Panc1 (cell line): ENCODE results near the gene NFKB1. TPM values are rescaled to one million over a fixed set of nuclear protein-coding genes. Genes with fewer than 3 reads are reported as not detected.

Experiments
- ATAC-seq: fragments of 200-7000 bp; cut with Tn5 transposase; 2 replicates; pipeline ENCODE4 v1.9.1; 2020; ENCODE audit warnings: mild to moderate bottlenecking, moderate library complexity
- BruUV-seq: library from RNA; stranded (reverse); fragments of 400-500 nt; replicated peaks from 2 replicates; lab custom pipeline; 2021; lab: Mats Ljungman, UMichigan
- CTCF ChIA-PET: fragments of 300-600 bp; sonication (Branson Sonifier 250); formaldehyde crosslinking; loops from one replicate; lab custom pipeline; 2022; ENCODE audit warnings: antibody characterized with exemption; lab: Charles Lee
- POLR2A ChIA-PET: fragments of 300-600 bp; sonication (Branson Sonifier 250); formaldehyde crosslinking; loops from one replicate; lab custom pipeline; 2022; ENCODE audit warnings: antibody characterized with exemption; lab: Charles Lee
- DNase-seq: peaks from one replicate; pipeline ENCODE4 v3.0.0-alpha.2; 2010; ENCODE audit warnings: low read depth, low spot score
- H3K27ac ChIP-seq: 2 replicates; pipeline ENCODE4 v1.5.1; 2011; ENCODE audit warnings: mild to moderate bottlenecking, low read length, inconsistent platforms
- H3K27me3 ChIP-seq: fragments of 200-500 bp; sonication (Bioruptor generic); 2 replicates; pipeline ENCODE4 v1.6.0; 2014; ENCODE audit warnings: low read length, inconsistent platforms; ENCODE audit not compliant: control insufficient read depth, insufficient read depth
- H3K36me3 ChIP-seq: fragments of 200-500 bp; sonication (Bioruptor generic); 2 replicates; pipeline ENCODE4 v1.5.1; 2014; ENCODE audit warnings: inconsistent platforms, mild to moderate bottlenecking, low read length, moderate library complexity; ENCODE audit not compliant: control insufficient read depth, insufficient read depth
- H3K4me1 ChIP-seq: 2 replicates; pipeline ENCODE4 v1.5.1; 2011; ENCODE audit warnings: inconsistent platforms, mild to moderate bottlenecking, low read length, moderate library complexity; ENCODE audit not compliant: control insufficient read depth, insufficient read depth
- H3K4me3 ChIP-seq, 2 experiments: 2 replicates each; pipeline ENCODE4 v1.5.1; 2011 to 2012; ENCODE audit warnings: low read depth in 2 of 2, low read length in 2 of 2, mild to moderate bottlenecking in 2 of 2, inconsistent platforms in 1 of 2, moderate library complexity in 1 of 2
- H3K9me3 ChIP-seq: fragments of 200-500 bp; sonication (Bioruptor generic); 2 replicates; pipeline ENCODE4 v1.5.1; 2014; ENCODE audit warnings: low read depth, mild to moderate bottlenecking, inconsistent platforms, low read length, moderate library complexity; ENCODE audit not compliant: control insufficient read depth, insufficient read depth
- POLR2AphosphoS5 ChIP-seq: IDR thresholded peaks from 2 replicates; pipeline ENCODE4 v1.6.1; 2012; ENCODE audit warnings: mild to moderate bottlenecking, low read depth, low read length, moderate library complexity
- SIN3A ChIP-seq: IDR thresholded peaks from 2 replicates; pipeline ENCODE4 v1.6.1; 2012; ENCODE audit warnings: low read depth, mild to moderate bottlenecking, low read length, moderate library complexity, borderline replicate concordance; ENCODE audit not compliant: insufficient read depth
- TCF7L2 ChIP-seq: IDR thresholded peaks from 2 replicates; pipeline ENCODE4 v1.6.1; 2011; ENCODE audit warnings: mild to moderate bottlenecking, low read depth, low read length, inconsistent platforms
- in situ Hi-C: cut with HindIII; loops from 2 replicates; pipeline ENCODE4 v1.10.0; 2016; ENCODE audit warnings: low sequenced_read_pairs, low pct_unique_long_range_greater_than_20kb
- intact Hi-C: fragments of 100-400 bp; cut with micrococcal nuclease; formaldehyde crosslinking; loops from one replicate; pipeline ENCODE4 v1.10.0; 2022; ENCODE audit not compliant: unreplicated experiment
- total RNA-seq: library from RNA; stranded (reverse); gene quantifications from one replicate; pipeline ENCODE4 v1.2.1, GENCODE V29; 2021; ENCODE audit not compliant: unreplicated experiment
- TF ChIP-seq, protein P1 (sequence below): fragments of 450-650 bp; IDR thresholded peaks from 2 replicates; pipeline ENCODE4 v1.5.1; 2017; ENCODE audit warnings: mild to moderate bottlenecking
- TF ChIP-seq, protein P2 (sequence below), 2 experiments: IDR thresholded peaks; 2 replicates each; pipeline ENCODE4 v1.6.1; 2011 to 2012; ENCODE audit warnings: low read depth in 2 of 2, control low read depth in 1 of 2, low read length in 1 of 2, mild to moderate bottlenecking in 1 of 2, moderate library complexity in 1 of 2; ENCODE audit not compliant: insufficient read depth in 1 of 2

The NFKB1 gene
- total RNA-seq, 1 experiment from 2014 or later: 29.0 TPM

DNA sequence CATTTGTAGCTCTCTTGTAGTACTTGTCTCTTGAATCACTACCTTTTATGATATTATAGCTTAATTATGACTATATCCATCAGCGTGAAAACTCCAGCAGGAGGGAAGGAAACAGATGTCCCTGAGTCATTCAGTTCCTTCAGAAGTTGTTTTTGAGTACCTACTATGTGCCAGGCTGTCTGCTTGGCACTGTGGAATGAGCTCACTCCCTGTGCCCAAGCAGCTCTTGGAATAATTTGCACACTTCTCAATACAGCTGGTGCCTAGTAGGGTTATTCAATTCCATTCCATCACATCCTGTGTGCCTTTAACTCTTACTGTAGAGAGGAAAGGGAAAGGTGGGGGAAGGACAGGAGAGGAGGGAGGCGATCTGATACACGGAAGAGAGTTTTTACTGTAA, 77.1 kb downstream of the NFKB1 start:
- H3K27me3 ChIP-seq: no peaks in the 10 kb centered on the region
- in situ Hi-C loops (no loop called here), intact Hi-C loops (no loop called here)
- POLR2A ChIA-PET: no interaction called here
- no TSS peak for BruUV-seq
- DNase-seq: no peak
- no peaks in the 10 kb centered on the region for H3K9me3 ChIP-seq
- peaks cover 8% of the 10 kb centered on the region for H3K4me1 ChIP-seq
- H3K36me3 ChIP-seq: peaks cover 4% of the 10 kb centered on the region; the same call in 1 of the 2 replicates
- no peak for ATAC-seq
- no peak overlapping the region for H3K27ac ChIP-seq
- no peak overlapping the region for H3K4me3 ChIP-seq
- TF ChIP-seq, protein P1, sequence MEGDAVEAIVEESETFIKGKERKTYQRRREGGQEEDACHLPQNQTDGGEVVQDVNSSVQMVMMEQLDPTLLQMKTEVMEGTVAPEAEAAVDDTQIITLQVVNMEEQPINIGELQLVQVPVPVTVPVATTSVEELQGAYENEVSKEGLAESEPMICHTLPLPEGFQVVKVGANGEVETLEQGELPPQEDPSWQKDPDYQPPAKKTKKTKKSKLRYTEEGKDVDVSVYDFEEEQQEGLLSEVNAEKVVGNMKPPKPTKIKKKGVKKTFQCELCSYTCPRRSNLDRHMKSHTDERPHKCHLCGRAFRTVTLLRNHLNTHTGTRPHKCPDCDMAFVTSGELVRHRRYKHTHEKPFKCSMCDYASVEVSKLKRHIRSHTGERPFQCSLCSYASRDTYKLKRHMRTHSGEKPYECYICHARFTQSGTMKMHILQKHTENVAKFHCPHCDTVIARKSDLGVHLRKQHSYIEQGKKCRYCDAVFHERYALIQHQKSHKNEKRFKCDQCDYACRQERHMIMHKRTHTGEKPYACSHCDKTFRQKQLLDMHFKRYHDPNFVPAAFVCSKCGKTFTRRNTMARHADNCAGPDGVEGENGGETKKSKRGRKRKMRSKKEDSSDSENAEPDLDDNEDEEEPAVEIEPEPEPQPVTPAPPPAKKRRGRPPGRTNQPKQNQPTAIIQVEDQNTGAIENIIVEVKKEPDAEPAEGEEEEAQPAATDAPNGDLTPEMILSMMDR: no peak
- TF ChIP-seq SIN3A (no peak), POLR2AphosphoS5 (no peak)
- TF ChIP-seq, protein P2, sequence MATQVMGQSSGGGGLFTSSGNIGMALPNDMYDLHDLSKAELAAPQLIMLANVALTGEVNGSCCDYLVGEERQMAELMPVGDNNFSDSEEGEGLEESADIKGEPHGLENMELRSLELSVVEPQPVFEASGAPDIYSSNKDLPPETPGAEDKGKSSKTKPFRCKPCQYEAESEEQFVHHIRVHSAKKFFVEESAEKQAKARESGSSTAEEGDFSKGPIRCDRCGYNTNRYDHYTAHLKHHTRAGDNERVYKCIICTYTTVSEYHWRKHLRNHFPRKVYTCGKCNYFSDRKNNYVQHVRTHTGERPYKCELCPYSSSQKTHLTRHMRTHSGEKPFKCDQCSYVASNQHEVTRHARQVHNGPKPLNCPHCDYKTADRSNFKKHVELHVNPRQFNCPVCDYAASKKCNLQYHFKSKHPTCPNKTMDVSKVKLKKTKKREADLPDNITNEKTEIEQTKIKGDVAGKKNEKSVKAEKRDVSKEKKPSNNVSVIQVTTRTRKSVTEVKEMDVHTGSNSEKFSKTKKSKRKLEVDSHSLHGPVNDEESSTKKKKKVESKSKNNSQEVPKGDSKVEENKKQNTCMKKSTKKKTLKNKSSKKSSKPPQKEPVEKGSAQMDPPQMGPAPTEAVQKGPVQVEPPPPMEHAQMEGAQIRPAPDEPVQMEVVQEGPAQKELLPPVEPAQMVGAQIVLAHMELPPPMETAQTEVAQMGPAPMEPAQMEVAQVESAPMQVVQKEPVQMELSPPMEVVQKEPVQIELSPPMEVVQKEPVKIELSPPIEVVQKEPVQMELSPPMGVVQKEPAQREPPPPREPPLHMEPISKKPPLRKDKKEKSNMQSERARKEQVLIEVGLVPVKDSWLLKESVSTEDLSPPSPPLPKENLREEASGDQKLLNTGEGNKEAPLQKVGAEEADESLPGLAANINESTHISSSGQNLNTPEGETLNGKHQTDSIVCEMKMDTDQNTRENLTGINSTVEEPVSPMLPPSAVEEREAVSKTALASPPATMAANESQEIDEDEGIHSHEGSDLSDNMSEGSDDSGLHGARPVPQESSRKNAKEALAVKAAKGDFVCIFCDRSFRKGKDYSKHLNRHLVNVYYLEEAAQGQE (IDR thresholded peaks at IDR 0.05; ENCODE audit: insufficient read depth in 1 of 2, low read depth in 2 of 2, low read length in 1 of 2): no peak
- CTCF ChIA-PET: no interaction called here

DNA sequence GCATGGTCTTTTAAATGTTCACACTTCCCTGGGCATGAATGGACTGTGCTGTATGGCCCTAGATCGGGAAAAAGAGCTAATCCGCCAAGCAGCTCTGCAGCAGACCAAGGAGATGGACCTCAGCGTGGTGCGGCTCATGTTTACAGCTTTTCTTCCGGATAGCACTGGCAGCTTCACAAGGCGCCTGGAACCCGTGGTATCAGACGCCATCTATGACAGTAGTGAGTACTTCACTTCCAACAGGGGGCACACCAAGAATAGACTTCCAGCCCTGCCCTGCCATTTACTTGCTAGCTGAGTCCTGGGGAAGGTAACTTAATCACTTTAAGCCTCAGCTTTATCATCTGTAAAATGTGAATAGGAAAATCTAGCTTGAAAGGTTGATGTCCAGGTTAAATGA, 77.7 kb downstream of the NFKB1 start:
- Histone ChIP-seq H3K4me1 (peaks cover 8% of the 10 kb centered on the region), H3K9me3 (no peaks in the 10 kb centered on the region), H3K27me3 (no peaks in the 10 kb centered on the region), H3K4me3 (no peak overlapping the region), H3K36me3 (peaks cover 4% of the 10 kb centered on the region; the same call in 1 of the 2 replicates), H3K27ac (no peak overlapping the region)
- in situ Hi-C loops: no loop called here
- no TSS peak for BruUV-seq
- TF ChIP-seq POLR2AphosphoS5 (no peak), SIN3A (no peak), TCF7L2 (no peak)
- TF ChIP-seq, protein P2 (IDR thresholded peaks at IDR 0.05; ENCODE audit: insufficient read depth in 1 of 2, low read depth in 2 of 2, low read length in 1 of 2): no peak
- TF ChIP-seq, protein P1: no peak
- intact Hi-C loops: no loop called here
- DNase-seq (no peak), ATAC-seq (no peak)
- POLR2A ChIA-PET: no interaction called here
- CTCF ChIA-PET: no interaction called here
